Parathyroid adenoma (tissue), 2 donors: ENCODE data around the gene AADACL4.

Source experiments
- H2AFZ ChIP-seq: fragments of 300-600 bp; sonication (generic); one replicate; pipeline ENCODE4 v1.7.0; 2017; ENCODE audit warnings: antibody characterized with exemption, mild to moderate bottlenecking
- H3K27ac ChIP-seq: fragments of 300-600 bp; sonication (generic); one replicate; pipeline ENCODE4 v1.7.0; 2017
- H3K27me3 ChIP-seq: fragments of 300-600 bp; sonication (generic); one replicate; pipeline ENCODE4 v1.7.0; 2017; ENCODE audit warnings: low read length; ENCODE audit not compliant: control insufficient read depth, insufficient read depth
- H3K36me3 ChIP-seq: fragments of 300-600 bp; sonication (generic); one replicate; pipeline ENCODE4 v1.7.0; 2017; ENCODE audit warnings: low read length; ENCODE audit not compliant: control insufficient read depth, insufficient read depth
- H3K4me1 ChIP-seq: fragments of 300-600 bp; sonication (generic); one replicate; pipeline ENCODE4 v1.7.0; 2017; ENCODE audit warnings: control low read depth
- H3K4me2 ChIP-seq: fragments of 300-600 bp; sonication (generic); one replicate; pipeline ENCODE4 v1.7.0; 2017; ENCODE audit warnings: low read length
- H3K4me3 ChIP-seq: fragments of 300-600 bp; sonication (generic); one replicate; pipeline ENCODE4 v1.7.0; 2017; ENCODE audit warnings: low read depth, low read length
- H3K79me2 ChIP-seq: fragments of 300-600 bp; sonication (generic); one replicate; pipeline ENCODE4 v1.7.0; 2017; ENCODE audit warnings: control low read depth
- H3K9ac ChIP-seq: fragments of 300-600 bp; sonication (generic); one replicate; pipeline ENCODE4 v1.7.0; 2017; ENCODE audit warnings: mild to moderate bottlenecking
- H3K9me3 ChIP-seq: fragments of 300-600 bp; sonication (generic); one replicate; pipeline ENCODE4 v1.7.0; 2017; ENCODE audit warnings: low read length; ENCODE audit not compliant: control insufficient read depth
- CTCF ChIP-seq: fragments of 300-600 bp; sonication (generic); IDR thresholded peaks from one replicate; pipeline ENCODE4 v1.7.0; 2017; ENCODE audit warnings: antibody characterized with exemption, mild to moderate bottlenecking
- donor health status: primary hyperparathyroidism.

Gene AADACL4

GRCh38 chr1:12629985-12630760 is 13.7 kb upstream of the AADACL4 start:
- no peaks in the 10 kb centered on the region for H3K79me2 ChIP-seq
- no peak overlapping the region for H2AFZ ChIP-seq
- no peak overlapping the region for H3K4me2 ChIP-seq
- H3K4me3 ChIP-seq, result no peak overlapping the region
- H3K36me3 ChIP-seq, result no peaks in the 10 kb centered on the region
- H3K27ac ChIP-seq, result no peak overlapping the region
- TF ChIP-seq CTCF, result no peak
- H3K9me3 ChIP-seq, result no peaks in the 10 kb centered on the region
- no peak overlapping the region for H3K9ac ChIP-seq
- H3K4me1 ChIP-seq, result no peaks in the 10 kb centered on the region
- no peaks in the 10 kb centered on the region for H3K27me3 ChIP-seq

GRCh38 chr1:12630946-12631530 is 12.8 kb upstream of the AADACL4 start:
- no peak overlapping the region for H3K4me3 ChIP-seq
- H3K79me2 ChIP-seq, result no peaks in the 10 kb centered on the region
- no peak for TF ChIP-seq CTCF
- H3K4me1 ChIP-seq, result no peaks in the 10 kb centered on the region
- H3K9ac ChIP-seq, result no peak overlapping the region
- H2AFZ ChIP-seq, result no peak overlapping the region
- H3K36me3 ChIP-seq, result no peaks in the 10 kb centered on the region
- H3K4me2 ChIP-seq, result no peak overlapping the region
- H3K9me3 ChIP-seq, result no peaks in the 10 kb centered on the region
- no peak overlapping the region for H3K27ac ChIP-seq
- H3K27me3 ChIP-seq, result no peaks in the 10 kb centered on the region

- no peaks in the 10 kb centered on the region for H3K36me3 ChIP-seq
- no peak overlapping the region for H3K27ac ChIP-seq
- H2AFZ ChIP-seq, result no peak overlapping the region
- H3K9me3 ChIP-seq, result no peaks in the 10 kb centered on the region
- H3K4me2 ChIP-seq, result no peak overlapping the region
- no peak overlapping the region for H3K4me3 ChIP-seq
- no peaks in the 10 kb centered on the region for H3K79me2 ChIP-seq
- H3K4me1 ChIP-seq, result no peaks in the 10 kb centered on the region
- no peak for TF ChIP-seq CTCF
- no peak overlapping the region for H3K9ac ChIP-seq
- no peaks in the 10 kb centered on the region for H3K27me3 ChIP-seq
Observed at GRCh38 chr1:12631571-12631970, 12.3 kb upstream of the AADACL4 start.

- Histone ChIP-seq H3K4me2 (no peak overlapping the region), H3K27me3 (no peaks in the 10 kb centered on the region), H3K27ac (no peak overlapping the region), H3K4me1 (no peaks in the 10 kb centered on the region), H2AFZ (no peak overlapping the region), H3K9ac (no peak overlapping the region), H3K4me3 (no peak overlapping the region), H3K79me2 (no peaks in the 10 kb centered on the region), H3K36me3 (no peaks in the 10 kb centered on the region), H3K9me3 (no peaks in the 10 kb centered on the region)
- no peak for TF ChIP-seq CTCF
Observed at GRCh38 chr1:12634156-12634555, 9.7 kb upstream of the AADACL4 start.
